HUES48 (cell line): ENCODE results near the gene ZFP42.
A peak's percentile ranks its signal among the peaks of the same experiment; 100 is the strongest.
"Not testable (repeated sequence)": the region's sequence is repeated elsewhere in the genome, so short reads cannot be mapped to it uniquely, and the experiment has no call there.

Experiments
- H3K27ac ChIP-seq: one replicate; pipeline ENCODE4 v1.7.0; 2013; ENCODE audit warnings: low read depth, low read length, inconsistent platforms
- H3K27me3 ChIP-seq: 2 replicates; pipeline ENCODE4 v1.6.1; 2013; ENCODE audit warnings: mild to moderate bottlenecking, low read length; ENCODE audit not compliant: control insufficient read depth, insufficient read depth
- H3K36me3 ChIP-seq: 2 replicates; pipeline ENCODE4 v1.6.1; 2013; ENCODE audit warnings: low read length; ENCODE audit not compliant: control insufficient read depth, insufficient read depth
- H3K4me1 ChIP-seq: 2 replicates; pipeline ENCODE4 v1.6.1; 2013; ENCODE audit warnings: mild to moderate bottlenecking, low read length; ENCODE audit not compliant: control insufficient read depth, insufficient read depth
- H3K4me3 ChIP-seq: 2 replicates; pipeline ENCODE4 v1.5.1; 2013; ENCODE audit warnings: mild to moderate bottlenecking, low read depth, low read length
- H3K9ac ChIP-seq: 2 replicates; pipeline ENCODE4 v1.6.1; 2013; ENCODE audit warnings: mild to moderate bottlenecking, low read depth, low read length, moderate library complexity
- H3K9me3 ChIP-seq: 2 replicates; pipeline ENCODE4 v1.6.1; 2013; ENCODE audit warnings: low read length; ENCODE audit not compliant: control insufficient read depth, insufficient read depth

The ZFP42 gene

GRCh38 chr4:187995322-187996207 lies at the start of gene ZFP42:
Gene ZFP42, plus strand, starts transcription at chr4:187995771. Its CDS starts 7,037 bp downstream, at chr4:188002808.
- peaks cover 30% of the 10 kb centered on the region for H3K4me1 ChIP-seq
- peak within 1 kb of the TSS; percentile 78 for H3K27ac ChIP-seq
- H3K4me3 ChIP-seq, result peak within 1 kb of the TSS; percentile 100
- H3K27me3 ChIP-seq, result no peaks in the 10 kb centered on the region
- no peaks in the 10 kb centered on the region for H3K9me3 ChIP-seq
- peaks cover 31% of the 10 kb centered on the region for H3K36me3 ChIP-seq
- H3K9ac ChIP-seq, result peak within 1 kb of the TSS; percentile 100

- H3K9me3 ChIP-seq, result no peaks in the 10 kb centered on the region
- no peak overlapping the region for H3K4me3 ChIP-seq
- H3K27me3 ChIP-seq, result no peaks in the 10 kb centered on the region
- no peak overlapping the region for H3K27ac ChIP-seq
- H3K4me1 ChIP-seq, result no peaks in the 10 kb centered on the region; the same call in 1 of the 2 replicates
- H3K9ac ChIP-seq, result no peak overlapping the region
- no peaks in the 10 kb centered on the region for H3K36me3 ChIP-seq
Observed at GRCh38 chr4:187961171-187961570, 34.4 kb upstream of the ZFP42 start.

GRCh38 chr4:187961961-187962360 lies 33.6 kb upstream of the ZFP42 start:
- Histone ChIP-seq H3K27me3 (no peaks in the 10 kb centered on the region), H3K9me3 (no peaks in the 10 kb centered on the region), H3K4me1 (no peaks in the 10 kb centered on the region; the same call in 1 of the 2 replicates), H3K36me3 (no peaks in the 10 kb centered on the region), H3K4me3 (no peak overlapping the region), H3K9ac (no peak overlapping the region), H3K27ac (no peak overlapping the region)

- Histone ChIP-seq H3K4me3 (no peak overlapping the region), H3K27me3 (no peaks in the 10 kb centered on the region), H3K27ac (no peak overlapping the region), H3K36me3 (no peaks in the 10 kb centered on the region), H3K4me1 (no peaks in the 10 kb centered on the region; the same call in 1 of the 2 replicates), H3K9me3 (no peaks in the 10 kb centered on the region), H3K9ac (no peak overlapping the region)
Observed at GRCh38 chr4:187962926-187963325, 32.6 kb upstream of the ZFP42 start.

GRCh38 chr4:187965726-187966125 lies 29.8 kb upstream of the ZFP42 start:
- no peaks in the 10 kb centered on the region for H3K9me3 ChIP-seq
- no peak overlapping the region for H3K27ac ChIP-seq
- no peak overlapping the region for H3K9ac ChIP-seq
- H3K36me3 ChIP-seq, result no peaks in the 10 kb centered on the region
- H3K27me3 ChIP-seq, result no peaks in the 10 kb centered on the region
- no peaks in the 10 kb centered on the region; the same call in 1 of the 2 replicates for H3K4me1 ChIP-seq
- no peak overlapping the region for H3K4me3 ChIP-seq

GRCh38 chr4:187972135-187972534 lies 23.4 kb upstream of the ZFP42 start:
- Histone ChIP-seq H3K27me3 (no peaks in the 10 kb centered on the region), H3K4me1 (no peaks in the 10 kb centered on the region), H3K27ac (no peak overlapping the region), H3K4me3 (no peak overlapping the region), H3K9ac (no peak overlapping the region), H3K9me3 (no peaks in the 10 kb centered on the region), H3K36me3 (no peaks in the 10 kb centered on the region)

- no peaks in the 10 kb centered on the region for H3K36me3 ChIP-seq
- H3K27ac ChIP-seq, result no peak overlapping the region
- H3K27me3 ChIP-seq, result no peaks in the 10 kb centered on the region
- H3K9ac ChIP-seq, result no peak overlapping the region
- no peak overlapping the region for H3K4me3 ChIP-seq
- H3K4me1 ChIP-seq, result no peaks in the 10 kb centered on the region
- H3K9me3 ChIP-seq, result no peaks in the 10 kb centered on the region
Observed at GRCh38 chr4:187983746-187984145, 11.8 kb upstream of the ZFP42 start.

GRCh38 chr4:187992971-187993370 lies 2.6 kb upstream of the ZFP42 start:
- peaks cover 5% of the 10 kb centered on the region; the same call in 1 of the 2 replicates for H3K36me3 ChIP-seq
- no peaks in the 10 kb centered on the region for H3K27me3 ChIP-seq
- no peak overlapping the region for H3K9ac ChIP-seq
- no peak overlapping the region for H3K4me3 ChIP-seq
- no peaks in the 10 kb centered on the region for H3K9me3 ChIP-seq
- peak overlapping the region; percentile 50 for H3K27ac ChIP-seq
- peaks cover 11% of the 10 kb centered on the region for H3K4me1 ChIP-seq

GRCh38 chr4:187993827-187994226 lies 1.7 kb upstream of the ZFP42 start:
- Histone ChIP-seq H3K4me3 (no peak overlapping the region), H3K9ac (no peak overlapping the region), H3K9me3 (no peaks in the 10 kb centered on the region), H3K27ac (no peak overlapping the region), H3K4me1 (peaks cover 17% of the 10 kb centered on the region), H3K27me3 (no peaks in the 10 kb centered on the region), H3K36me3 (peaks cover 13% of the 10 kb centered on the region)

- peak overlapping the region; percentile 100 for H3K9ac ChIP-seq
- peaks cover 41% of the 10 kb centered on the region for H3K36me3 ChIP-seq
- H3K9me3 ChIP-seq, result no peaks in the 10 kb centered on the region
- peak overlapping the region; percentile 100 for H3K4me3 ChIP-seq
- no peaks in the 10 kb centered on the region for H3K27me3 ChIP-seq
- H3K4me1 ChIP-seq, result peaks cover 30% of the 10 kb centered on the region
- peak overlapping the region; percentile 78 for H3K27ac ChIP-seq
Observed at GRCh38 chr4:187996502-187997177, 1.1 kb downstream of the ZFP42 start.

- Histone ChIP-seq H3K9ac (peak overlapping the region; percentile 100), H3K4me1 (peaks cover 26% of the 10 kb centered on the region), H3K36me3 (peaks cover 54% of the 10 kb centered on the region), H3K4me3 (peak overlapping the region; percentile 100)
- not testable (repeated sequence) for H3K27me3 ChIP-seq, H3K27ac ChIP-seq, H3K9me3 ChIP-seq
Observed at GRCh38 chr4:187997991-187998390, 2.4 kb downstream of the ZFP42 start.
